Ascending aorta (tissue), 2 donors: ENCODE measurements around the gene SELPLG. TPM values are rescaled to one million over a fixed set of nuclear protein-coding genes. Genes with fewer than 3 reads are reported as not detected.

Experiments
- DNase-seq, 2 donors: peaks; one replicate each; pipeline ENCODE4 v3.0.0-alpha.2; 2019; ENCODE audit warnings: low spot score in 2 of 2
- H3K27ac ChIP-seq, 2 donors: fragments of 200-600 bp; sonication (generic); one replicate each; pipeline ENCODE4 v1.5.1; 2016 to 2017; ENCODE audit warnings: mild to moderate bottlenecking in 1 of 2
- H3K27me3 ChIP-seq: fragments of 200-600 bp; sonication (generic); one replicate; pipeline ENCODE4 v1.5.1; 2017
- H3K36me3 ChIP-seq, 2 donors: fragments of 200-600 bp; sonication (generic); one replicate each; pipeline ENCODE4 v1.5.1; 2016
- H3K4me1 ChIP-seq, 2 donors: fragments of 200-600 bp; sonication (generic); one replicate each; pipeline ENCODE4 v1.5.1; 2016 to 2017; ENCODE audit warnings: mild to moderate bottlenecking in 1 of 2
- H3K4me3 ChIP-seq, 2 donors: fragments of 200-600 bp; sonication (generic); one replicate each; pipeline ENCODE4 v1.5.1; 2016 to 2017; ENCODE audit warnings: mild to moderate bottlenecking in 1 of 2
- H3K9me3 ChIP-seq, 2 donors: fragments of 200-600 bp; sonication (generic); one replicate each; pipeline ENCODE4 v1.5.1; 2016
- intact Hi-C: fragments of 100-400 bp; cut with DNase I; formaldehyde crosslinking; loops from one replicate; pipeline ENCODE4 v1.15.1; 2023
- total RNA-seq: library from RNA; depleted of rRNA; stranded (reverse); fragments of >200 nt; gene quantifications from one replicate; pipeline ENCODE4 v1.1.0, GENCODE V29; 2016
- TF ChIP-seq, protein P1 (sequence below), 3 experiments: fragments of 200-600 bp in 2 of 3; fragments of 450-650 bp in 1 of 3; sonication (generic) in 2 of 3; IDR thresholded peaks; one replicate each; pipeline ENCODE4 v1.5.1; 2016 to 2019; ENCODE audit warnings: antibody characterized with exemption in 3 of 3, mild to moderate bottlenecking in 1 of 3, moderate library complexity in 1 of 3

SELPLG gene
- total RNA-seq, 1 donor from 2014 or later = 2.6 TPM

DNA sequence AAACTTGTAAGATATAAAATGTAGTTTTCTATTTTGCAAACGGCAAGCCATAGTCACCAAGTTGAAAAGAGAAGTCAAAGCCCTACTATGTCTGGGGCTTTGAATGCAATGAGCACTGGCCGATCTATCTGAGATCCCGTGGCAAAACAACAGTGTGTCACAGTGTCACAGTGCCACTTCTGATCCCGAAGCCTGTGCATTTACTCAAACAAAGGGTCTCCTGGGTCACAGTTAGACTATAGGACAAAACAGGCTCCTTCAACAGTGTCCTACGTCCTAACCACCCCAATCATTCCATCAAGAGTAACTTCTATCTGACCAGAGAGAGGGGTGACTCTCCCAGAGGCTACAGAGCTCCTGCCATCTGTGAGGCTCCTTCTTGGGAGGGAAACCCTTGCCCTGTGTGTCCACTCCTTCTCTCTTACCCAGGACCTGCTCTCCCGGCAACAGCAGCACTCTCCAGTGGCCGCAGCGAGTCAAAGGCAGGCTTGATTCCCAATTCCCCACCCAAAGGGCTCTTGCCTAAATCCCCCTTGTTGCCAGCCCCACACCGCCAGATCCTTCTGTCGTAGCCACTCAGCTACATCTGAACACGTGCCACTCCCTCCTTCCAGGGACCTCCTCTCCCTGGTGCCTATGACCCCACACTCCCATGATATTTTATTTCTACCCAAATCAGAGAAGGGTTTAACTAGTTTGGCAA is 14.0 kb upstream of the SELPLG start:
- Histone ChIP-seq H3K4me1 (peaks cover 11 to 31% of the 10 kb centered on the region in 2 donors), H3K9me3 (no peaks in the 10 kb centered on the region), H3K27ac (peak overlapping the region; percentile 27 to 31), H3K4me3 (no peak overlapping the region), H3K27me3 (no peaks in the 10 kb centered on the region), H3K36me3 (peaks cover 47 to 65% of the 10 kb centered on the region in 2 donors)
- TF ChIP-seq, protein P1, sequence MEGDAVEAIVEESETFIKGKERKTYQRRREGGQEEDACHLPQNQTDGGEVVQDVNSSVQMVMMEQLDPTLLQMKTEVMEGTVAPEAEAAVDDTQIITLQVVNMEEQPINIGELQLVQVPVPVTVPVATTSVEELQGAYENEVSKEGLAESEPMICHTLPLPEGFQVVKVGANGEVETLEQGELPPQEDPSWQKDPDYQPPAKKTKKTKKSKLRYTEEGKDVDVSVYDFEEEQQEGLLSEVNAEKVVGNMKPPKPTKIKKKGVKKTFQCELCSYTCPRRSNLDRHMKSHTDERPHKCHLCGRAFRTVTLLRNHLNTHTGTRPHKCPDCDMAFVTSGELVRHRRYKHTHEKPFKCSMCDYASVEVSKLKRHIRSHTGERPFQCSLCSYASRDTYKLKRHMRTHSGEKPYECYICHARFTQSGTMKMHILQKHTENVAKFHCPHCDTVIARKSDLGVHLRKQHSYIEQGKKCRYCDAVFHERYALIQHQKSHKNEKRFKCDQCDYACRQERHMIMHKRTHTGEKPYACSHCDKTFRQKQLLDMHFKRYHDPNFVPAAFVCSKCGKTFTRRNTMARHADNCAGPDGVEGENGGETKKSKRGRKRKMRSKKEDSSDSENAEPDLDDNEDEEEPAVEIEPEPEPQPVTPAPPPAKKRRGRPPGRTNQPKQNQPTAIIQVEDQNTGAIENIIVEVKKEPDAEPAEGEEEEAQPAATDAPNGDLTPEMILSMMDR (IDR thresholded peaks at IDR 0.05) = no peak
- DNase-seq = peak in 1 of 2 donors; percentile 54
- intact Hi-C loops = loop anchor here (10.0 kb wide), 2 partner anchors 407 to 447 kb away; partner anchors contain the start of genes ALKBH2, UNG and USP30

GRCh38 chr12:108646600-108647579 is 13.2 kb upstream of the SELPLG start:
- TF ChIP-seq, protein P1 (IDR thresholded peaks at IDR 0.05) = no peak
- peak overlapping the region; percentile 27 to 34 for H3K27ac ChIP-seq
- no peak overlapping the region for H3K4me3 ChIP-seq
- peaks cover 41 to 56% of the 10 kb centered on the region in 2 donors for H3K36me3 ChIP-seq
- H3K27me3 ChIP-seq = no peaks in the 10 kb centered on the region
- peaks cover 11 to 31% of the 10 kb centered on the region in 2 donors for H3K4me1 ChIP-seq
- peak in 1 of 2 donors; percentile 38 for DNase-seq
- no peaks in the 10 kb centered on the region for H3K9me3 ChIP-seq
- intact Hi-C loops = loop anchor here (10.0 kb wide), 2 partner anchors 408 to 448 kb away; partner anchors contain the start of genes ALKBH2, UNG and USP30

DNA sequence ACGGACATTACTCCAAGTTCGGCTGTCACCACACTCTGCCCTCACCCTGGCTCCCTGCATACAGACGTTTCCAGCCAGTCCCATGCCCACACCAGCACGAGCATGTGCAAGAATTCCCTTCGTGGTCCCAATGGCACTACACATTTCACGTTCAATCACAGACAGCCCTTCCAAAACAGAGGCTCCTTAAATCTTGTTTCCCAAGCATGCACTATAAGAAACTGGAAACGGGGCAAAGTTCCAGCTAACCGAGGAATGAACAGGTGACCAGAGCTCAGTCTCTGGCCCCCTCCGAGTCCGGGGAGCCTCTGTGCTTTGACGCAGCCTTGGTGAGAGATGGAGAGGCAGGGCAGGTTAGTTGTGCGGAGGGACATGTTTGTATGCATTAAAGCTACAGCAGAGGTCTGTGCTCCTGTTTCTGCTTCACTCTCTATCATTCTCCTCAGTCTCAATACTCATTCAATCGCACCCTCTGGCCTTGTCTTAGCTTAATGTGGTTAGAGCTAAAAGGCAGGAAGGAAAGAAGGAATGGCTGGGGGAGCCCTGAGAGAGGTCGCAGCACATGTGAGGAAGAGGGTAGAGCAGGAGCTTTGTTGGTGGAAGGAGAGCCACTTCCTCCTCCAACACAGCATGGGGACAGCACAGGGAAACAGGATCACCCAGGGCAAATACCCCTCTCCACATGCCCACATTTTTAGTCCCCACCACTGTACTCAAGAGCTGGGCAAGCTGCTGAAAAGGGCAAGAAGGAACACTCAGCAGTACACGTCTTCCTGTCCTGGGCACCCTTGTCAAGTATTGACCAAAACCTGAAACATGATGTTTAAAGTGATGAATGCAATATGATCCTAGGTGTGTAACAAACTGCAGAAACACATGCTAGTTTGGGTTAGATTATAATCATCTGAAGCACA is 12.2 kb upstream of the SELPLG start:
- H3K36me3 ChIP-seq = peaks cover 32 to 47% of the 10 kb centered on the region in 2 donors
- no peaks in the 10 kb centered on the region for H3K27me3 ChIP-seq
- no peak overlapping the region for H3K4me3 ChIP-seq
- DNase-seq = peak in 1 of 2 donors; percentile 56
- intact Hi-C loops = loop anchor here (10.0 kb wide), 2 partner anchors 409 to 449 kb away; partner anchors contain the start of genes ALKBH2, UNG and USP30
- no peaks in the 10 kb centered on the region for H3K9me3 ChIP-seq
- H3K4me1 ChIP-seq = peaks cover 11 to 31% of the 10 kb centered on the region in 2 donors
- peak overlapping the region; percentile 27 to 34 for H3K27ac ChIP-seq
- TF ChIP-seq, protein P1 (IDR thresholded peaks at IDR 0.05) = no peak

DNA sequence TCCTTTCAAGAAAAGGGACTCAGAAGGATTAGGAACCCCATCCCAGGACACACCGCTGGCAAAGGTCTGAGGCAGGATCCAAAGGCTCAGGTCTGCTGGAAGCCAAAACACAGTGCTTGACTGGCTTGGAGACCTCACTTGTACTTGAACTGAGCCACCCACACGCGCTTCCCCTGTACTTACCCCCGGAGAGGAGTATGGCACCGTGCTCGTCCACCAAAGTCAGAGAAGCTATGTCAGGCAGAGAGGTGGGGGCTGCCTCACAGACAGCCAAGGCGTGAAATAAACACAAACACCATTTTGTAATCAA is 11.1 kb upstream of the SELPLG start:
- peaks cover 29 to 43% of the 10 kb centered on the region in 2 donors for H3K36me3 ChIP-seq
- H3K27ac ChIP-seq = peak overlapping the region; percentile 63 to 71
- intact Hi-C loops = loop anchor here (10.0 kb wide), 2 partner anchors 410 to 450 kb away; partner anchors contain the start of genes ALKBH2, UNG and USP30
- peak in 1 of 2 donors; percentile 56 for DNase-seq
- no peaks in the 10 kb centered on the region for H3K27me3 ChIP-seq
- TF ChIP-seq, protein P1 (IDR thresholded peaks at IDR 0.05) = no peak
- no peaks in the 10 kb centered on the region for H3K9me3 ChIP-seq
- H3K4me1 ChIP-seq = peaks cover 7 to 25% of the 10 kb centered on the region in 2 donors
- H3K4me3 ChIP-seq = no peak overlapping the region
